Prostate gland (tissue), 2 donors: ENCODE measurements around the gene KCNT1.

Source experiments
- POLR2AphosphoS5 ChIP-seq: sonication (generic); formaldehyde crosslinking; IDR thresholded peaks from one replicate; pipeline ENCODE4 v1.6.1; 2017; ENCODE audit warnings: antibody characterized with exemption
- TF ChIP-seq, protein P1 (sequence below), 4 experiments: fragments of 200-600 bp in 2 of 4; fragments of 450-650 bp in 2 of 4; sonication (generic) in 2 of 4; IDR thresholded peaks; 1 replicate in 3 of 4; 2 replicates in 1 of 4; pipeline ENCODE4 v1.5.1; 2016 to 2019; ENCODE audit warnings: antibody characterized with exemption in 4 of 4, mild to moderate bottlenecking in 2 of 4, moderate library complexity in 2 of 4

DNA sequence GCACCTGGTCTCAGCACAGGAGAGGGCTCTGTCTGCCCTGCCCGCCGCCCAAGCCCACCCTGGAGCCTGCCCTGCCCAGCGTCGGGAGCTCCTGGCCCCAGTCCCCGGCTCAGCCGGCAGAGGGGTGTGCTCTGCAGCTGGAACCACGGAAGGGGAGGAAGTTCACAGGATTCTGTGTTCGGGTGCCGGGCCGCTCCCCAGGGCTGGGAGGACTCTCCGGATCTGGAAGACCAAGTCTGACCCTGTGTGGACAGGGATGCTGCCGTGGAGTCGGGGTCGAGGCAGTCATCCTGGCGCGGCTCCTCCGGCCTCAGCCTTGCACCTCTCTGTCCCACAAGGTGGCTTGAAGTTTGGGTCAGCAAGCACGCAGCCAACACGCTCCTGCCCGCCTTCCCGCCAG, 78.6 kb downstream of the KCNT1 start:
- TF ChIP-seq, protein P1, sequence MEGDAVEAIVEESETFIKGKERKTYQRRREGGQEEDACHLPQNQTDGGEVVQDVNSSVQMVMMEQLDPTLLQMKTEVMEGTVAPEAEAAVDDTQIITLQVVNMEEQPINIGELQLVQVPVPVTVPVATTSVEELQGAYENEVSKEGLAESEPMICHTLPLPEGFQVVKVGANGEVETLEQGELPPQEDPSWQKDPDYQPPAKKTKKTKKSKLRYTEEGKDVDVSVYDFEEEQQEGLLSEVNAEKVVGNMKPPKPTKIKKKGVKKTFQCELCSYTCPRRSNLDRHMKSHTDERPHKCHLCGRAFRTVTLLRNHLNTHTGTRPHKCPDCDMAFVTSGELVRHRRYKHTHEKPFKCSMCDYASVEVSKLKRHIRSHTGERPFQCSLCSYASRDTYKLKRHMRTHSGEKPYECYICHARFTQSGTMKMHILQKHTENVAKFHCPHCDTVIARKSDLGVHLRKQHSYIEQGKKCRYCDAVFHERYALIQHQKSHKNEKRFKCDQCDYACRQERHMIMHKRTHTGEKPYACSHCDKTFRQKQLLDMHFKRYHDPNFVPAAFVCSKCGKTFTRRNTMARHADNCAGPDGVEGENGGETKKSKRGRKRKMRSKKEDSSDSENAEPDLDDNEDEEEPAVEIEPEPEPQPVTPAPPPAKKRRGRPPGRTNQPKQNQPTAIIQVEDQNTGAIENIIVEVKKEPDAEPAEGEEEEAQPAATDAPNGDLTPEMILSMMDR (IDR thresholded peaks at IDR 0.05), result no peak
- no peak for TF ChIP-seq POLR2AphosphoS5
